HG03432 (cell line): ENCODE measurements around the gene SPEN.
"Not testable (repeated sequence)": the region's sequence is repeated elsewhere in the genome, so short reads cannot be mapped to it uniquely, and the experiment has no call there.

ENCODE experiments used
- ATAC-seq: cut with Tn5 transposase; IDR thresholded peaks from one replicate; pipeline ENCODE4 v1.9.1; 2021; ENCODE audit warnings: mild to moderate bottlenecking, moderate library complexity; ENCODE audit not compliant: unreplicated experiment

Gene SPEN

GRCh38 chr1:15847100-15847892, at the start of gene SPEN:
Gene SPEN (plus strand): TSS chr1:15847707. CDS start chr1:15848068, 361 bp downstream.
- peak; percentile 66 for ATAC-seq

DNA sequence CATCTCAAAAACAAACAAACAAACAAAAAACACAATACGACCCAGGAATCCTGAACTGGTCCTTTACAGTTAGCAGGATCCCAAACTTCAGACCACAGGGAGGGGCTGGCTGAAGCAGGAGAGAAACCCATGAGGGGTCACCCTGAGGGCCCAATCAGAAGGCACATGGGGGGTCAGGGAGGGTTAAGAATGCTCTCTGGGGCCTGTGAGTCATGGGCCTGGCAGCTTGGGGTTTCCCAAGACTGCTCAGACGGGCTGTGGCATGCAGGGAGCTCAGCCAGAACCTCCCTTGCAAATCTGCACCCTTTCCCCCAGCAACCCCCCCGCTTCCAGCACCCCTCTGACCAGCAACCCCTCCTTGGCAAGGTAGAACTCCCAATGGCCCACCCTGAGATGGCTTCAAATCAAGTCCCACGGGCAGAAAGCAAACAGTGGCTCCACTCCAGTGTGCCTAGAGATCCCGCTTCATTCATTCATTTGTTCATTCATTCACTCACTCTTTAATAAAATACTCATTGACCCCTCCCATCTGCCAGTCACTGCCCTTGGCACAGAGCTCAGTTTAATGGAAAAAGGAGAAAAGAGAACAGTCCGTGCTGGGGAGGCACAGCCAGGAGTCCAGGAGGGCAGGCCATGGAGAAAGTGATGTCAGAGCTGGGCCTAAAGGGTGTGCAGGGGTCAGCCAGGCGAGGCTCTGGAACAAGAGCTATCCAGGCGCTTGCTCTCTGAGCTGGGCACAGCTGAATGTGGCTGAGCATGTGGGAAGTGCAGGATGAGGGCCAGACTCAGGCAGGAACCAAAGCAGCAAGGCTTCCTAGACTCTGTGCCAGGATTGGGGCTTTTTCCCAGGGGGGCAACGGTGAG, 48.3 kb upstream of the SPEN start:
- no peak for ATAC-seq

DNA sequence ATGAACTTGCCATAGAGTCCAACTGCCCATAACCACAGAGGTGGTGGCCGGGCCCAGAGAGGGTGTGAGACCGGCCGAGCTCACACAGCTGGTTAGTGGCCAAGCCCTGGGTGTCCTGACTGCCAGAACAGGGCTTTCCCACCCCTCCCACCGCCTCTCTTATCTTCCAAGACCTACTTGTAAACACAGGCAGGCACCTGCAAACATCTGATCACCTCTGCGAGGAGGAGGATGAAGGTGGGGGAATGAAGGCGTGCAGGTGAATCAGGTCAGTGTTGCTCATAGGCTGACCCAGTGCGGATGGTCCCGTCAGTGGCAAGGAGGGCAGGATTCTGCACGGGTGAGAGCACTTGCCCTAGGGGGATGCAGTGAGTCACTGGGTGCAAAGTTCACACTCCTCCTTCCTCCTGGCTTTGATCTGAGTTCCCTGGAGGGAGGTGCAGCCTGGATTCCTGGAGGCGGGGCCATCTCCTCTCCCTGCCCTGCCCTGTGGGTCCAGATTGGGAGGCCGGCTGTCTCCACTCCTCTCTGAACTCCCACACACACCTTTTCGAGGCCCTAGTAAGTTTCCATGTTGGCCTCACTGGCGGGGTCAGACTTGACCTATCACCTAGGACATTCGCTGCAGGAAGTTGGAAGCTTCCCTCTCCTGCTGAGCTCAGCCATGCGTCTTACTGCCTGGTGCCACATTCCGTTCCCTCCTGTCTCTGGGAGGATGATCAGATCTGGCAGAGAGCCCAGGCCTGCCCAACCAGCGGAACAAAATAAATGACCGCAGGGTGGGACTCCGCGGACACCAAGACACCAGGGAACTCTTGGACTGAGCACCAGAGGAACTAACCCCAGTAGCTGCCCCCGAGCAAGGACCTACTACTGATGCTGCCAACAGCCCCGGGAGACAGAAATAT, 47.3 kb upstream of the SPEN start:
- ATAC-seq, result no peak

- ATAC-seq, result no peak
Measured at GRCh38 chr1:15802234-15802965, 45.1 kb upstream of the SPEN start.

- ATAC-seq, result no peak
Measured at GRCh38 chr1:15803380-15803779, 44.1 kb upstream of the SPEN start.

DNA sequence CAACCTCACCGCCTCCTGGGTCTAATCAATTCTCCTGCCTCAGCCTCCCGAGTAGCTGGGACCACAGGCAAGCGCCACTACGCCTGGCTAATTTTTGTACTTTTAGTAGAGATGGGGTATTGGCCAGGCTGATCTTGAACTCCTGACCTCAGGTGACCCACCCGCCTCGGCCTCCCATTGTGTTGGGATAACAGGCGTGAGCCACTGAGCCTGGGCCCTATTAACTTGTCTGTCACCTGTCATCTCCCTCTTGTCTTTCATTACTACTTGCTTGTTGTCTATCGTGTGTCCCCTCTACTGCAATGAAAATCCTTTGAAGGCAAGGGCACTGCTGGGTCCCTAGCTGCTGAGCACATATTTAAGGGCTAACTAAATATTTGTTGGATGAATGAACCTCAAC, 43.4 kb upstream of the SPEN start:
- no peak for ATAC-seq

- ATAC-seq, result no peak
Measured at GRCh38 chr1:15807121-15807520, 40.4 kb upstream of the SPEN start.

DNA sequence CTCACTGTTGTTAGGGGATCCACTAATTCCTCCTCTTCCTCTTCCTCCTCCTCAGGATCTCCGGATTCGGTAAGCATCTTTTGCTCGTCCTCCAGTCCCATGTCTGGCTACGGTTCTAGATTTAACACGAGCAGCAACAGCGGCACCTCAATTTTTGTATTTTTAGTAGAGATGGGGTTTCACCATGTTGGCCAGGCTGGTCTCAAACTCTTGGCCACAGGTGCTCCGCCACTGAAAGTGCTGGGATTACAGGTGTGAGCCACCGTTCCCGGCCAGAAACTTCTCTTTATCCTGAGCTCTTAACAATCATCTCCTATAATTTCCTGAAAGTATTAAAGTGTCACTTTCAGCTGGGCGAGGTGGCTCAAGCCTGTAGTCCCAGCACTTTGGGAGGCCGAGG, 40.0 kb upstream of the SPEN start, which contains the start of gene UQCRHL:
Gene UQCRHL, minus strand, starts transcription at position 101 of the 400 bp plus-strand sequence. Its CDS starts 0 bp downstream, at position 101.
- ATAC-seq, result not testable (repeated sequence)

- no peak for ATAC-seq
Measured at GRCh38 chr1:15808955-15809354, 38.6 kb upstream of the SPEN start.

DNA sequence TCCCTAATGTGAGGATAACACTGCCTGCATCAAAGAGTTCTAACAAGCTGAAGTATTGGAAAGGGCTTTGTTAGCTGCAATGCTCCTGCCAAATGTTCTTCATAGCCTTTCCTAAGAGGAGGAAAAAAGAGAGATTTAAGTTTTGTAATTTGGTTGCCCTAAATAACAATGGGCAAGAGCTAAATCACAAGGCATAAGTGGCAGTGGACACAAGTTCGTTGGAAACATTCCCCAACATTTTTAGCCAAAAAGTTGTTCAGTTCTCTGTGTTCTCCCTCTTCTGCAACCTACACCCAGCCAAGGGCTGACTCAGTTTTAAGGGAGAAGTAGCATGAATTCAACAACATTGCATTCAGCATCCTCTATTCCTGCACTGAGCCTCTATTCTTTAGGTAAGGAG, 37.4 kb upstream of the SPEN start:
- ATAC-seq, result no peak

- ATAC-seq, result no peak
Measured at GRCh38 chr1:15816674-15817073, 30.8 kb upstream of the SPEN start.

DNA sequence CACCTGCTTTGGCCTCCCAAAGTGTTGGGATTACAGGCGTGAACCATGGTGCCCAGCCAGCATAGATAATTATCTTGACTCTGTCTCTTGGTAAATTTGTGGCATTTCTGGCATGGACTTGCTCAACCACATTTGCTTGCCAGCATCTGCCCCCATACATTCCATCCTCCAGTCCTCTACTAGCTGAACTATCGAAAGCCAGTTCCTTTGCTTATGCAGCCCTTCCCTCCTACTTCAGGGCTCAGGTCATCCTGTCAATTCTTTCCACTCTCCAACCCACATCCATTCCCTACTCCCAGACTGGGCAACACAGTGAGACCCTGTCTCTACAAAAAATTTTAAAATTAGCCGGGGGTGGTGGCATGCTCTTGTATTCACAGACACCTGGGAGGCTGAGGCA, 27.0 kb upstream of the SPEN start:
- ATAC-seq, result no peak

- no peak for ATAC-seq
Measured at GRCh38 chr1:15825800-15826199, 21.7 kb upstream of the SPEN start.

DNA sequence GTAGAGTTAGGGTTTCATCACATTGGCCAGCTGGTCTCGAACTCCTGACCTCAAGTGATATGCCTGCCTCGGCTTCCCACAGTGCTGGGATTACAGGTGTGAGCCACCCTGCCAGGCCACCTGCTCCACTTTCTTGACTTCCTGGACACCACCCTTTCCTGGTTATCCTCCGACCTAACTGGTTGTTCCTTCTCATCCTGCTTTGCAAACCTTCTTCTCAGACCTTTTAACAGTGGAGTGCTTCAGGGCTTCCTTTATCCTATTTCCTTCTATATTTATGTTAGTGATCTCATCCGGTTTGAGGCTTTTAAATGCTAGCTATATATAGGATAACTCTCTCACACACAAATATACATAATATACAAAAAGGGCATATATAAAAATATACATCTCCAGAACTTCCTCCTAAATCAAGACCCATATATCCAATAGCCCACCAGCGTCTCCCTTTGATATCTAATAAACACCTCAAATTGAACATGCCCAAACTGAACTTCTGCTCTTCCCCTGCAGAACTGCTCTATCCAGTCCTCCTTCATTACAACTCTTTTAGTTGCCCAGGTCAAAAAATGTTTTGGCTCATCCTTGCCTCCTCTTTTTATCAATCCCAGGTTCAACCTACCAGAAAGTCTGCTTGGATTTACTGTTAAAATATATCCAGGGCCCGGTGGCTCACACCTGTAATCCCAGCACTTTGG, 20.5 kb upstream of the SPEN start:
- no peak for ATAC-seq

- not testable (repeated sequence) for ATAC-seq
Measured at GRCh38 chr1:15827567-15827966, 19.9 kb upstream of the SPEN start.

DNA sequence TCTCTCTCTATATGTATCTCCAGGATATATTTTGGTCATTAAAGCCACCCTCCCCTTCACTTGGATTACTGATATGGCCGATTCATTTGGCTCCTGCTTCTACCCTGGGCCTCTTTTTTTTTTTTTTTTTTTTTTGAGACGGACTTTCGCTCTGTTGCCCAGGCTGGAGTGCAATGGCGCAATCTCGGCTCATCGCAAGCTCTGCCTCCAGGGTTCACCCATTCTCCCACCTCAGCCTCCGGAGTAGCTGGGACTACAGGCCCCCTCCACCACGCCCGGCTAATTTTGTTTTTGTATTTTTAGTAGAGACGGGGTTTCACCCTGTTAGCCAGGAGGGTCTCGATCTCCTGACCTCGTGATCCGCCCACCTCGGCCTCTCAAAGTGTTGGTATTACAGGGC, 18.6 kb upstream of the SPEN start:
- not testable (repeated sequence) for ATAC-seq

GRCh38 chr1:15830258-15830657, 17.2 kb upstream of the SPEN start:
- ATAC-seq, result no peak

- no peak for ATAC-seq
Measured at GRCh38 chr1:15833069-15833679, 14.3 kb upstream of the SPEN start.

DNA sequence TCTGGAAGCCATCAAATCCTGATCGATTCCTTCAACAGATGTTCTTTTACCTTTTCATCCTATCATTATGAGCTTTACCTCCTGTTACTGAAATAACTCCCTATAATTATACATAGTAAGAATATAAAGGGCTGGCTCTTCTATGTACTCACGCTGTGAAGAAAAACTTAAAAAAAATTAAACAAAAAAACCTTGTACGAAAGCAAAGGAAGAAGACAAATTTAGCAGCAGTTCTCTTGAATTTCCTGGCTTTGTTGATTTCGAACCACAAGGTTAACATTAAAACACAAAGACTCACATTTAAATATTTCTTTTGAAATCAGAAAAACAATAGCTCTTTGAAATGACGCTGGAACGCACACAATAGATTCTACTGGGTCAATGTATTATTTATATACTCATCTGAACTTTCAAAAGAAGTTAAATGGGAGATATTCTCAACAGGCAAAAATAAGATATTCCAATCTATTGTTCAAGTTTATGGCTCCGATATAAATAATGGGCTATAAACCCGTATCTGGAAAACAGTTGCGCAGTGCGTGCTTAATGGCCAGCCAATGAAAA, 13.6 kb upstream of the SPEN start:
- ATAC-seq, result no peak
